Psoas muscle (tissue), 8 donors: Measurements from ENCODE around the gene NAA60. TPM values are rescaled to one million over a fixed set of nuclear protein-coding genes. Genes with fewer than 3 reads are reported as not detected.

Experiments used
- ATAC-seq, 4 donors: fragments of 200-7000 bp; cut with Tn5 transposase; one replicate each; pipeline ENCODE4 v1.9.1; 2020; ENCODE audit warnings: moderate library complexity in 3 of 4, mild to moderate bottlenecking in 2 of 4
- DNase-seq, 2 donors: peaks; one replicate each; pipeline ENCODE4 v3.0.0-alpha.2; 2020
- H3K27ac ChIP-seq: fragments of 200-600 bp; one replicate; pipeline ENCODE4 v1.8.0; 2022
- H3K27me3 ChIP-seq, 3 donors: fragments of 200-600 bp in 1 of 3; one replicate each; pipeline versions ENCODE4 v1.6.1 to v1.8.0; 2013 to 2022; ENCODE audit warnings: low read length in 2 of 3, mild to moderate bottlenecking in 2 of 3, moderate library complexity in 1 of 3; ENCODE audit not compliant: insufficient read depth in 3 of 3
- H3K36me3 ChIP-seq, 2 donors: fragments of 200-600 bp in 1 of 2; one replicate each; pipeline versions ENCODE4 v1.6.1 to v1.8.0; 2013 to 2022; ENCODE audit warnings: low read depth in 1 of 2, mild to moderate bottlenecking in 1 of 2, moderate library complexity in 1 of 2; ENCODE audit not compliant: insufficient read depth in 1 of 2
- H3K4me1 ChIP-seq: fragments of 200-600 bp; one replicate; pipeline ENCODE4 v1.8.0; 2022
- H3K4me3 ChIP-seq: fragments of 200-600 bp; one replicate; pipeline ENCODE4 v1.8.0; 2022; ENCODE audit warnings: mild to moderate bottlenecking
- H3K9me3 ChIP-seq: fragments of 200-600 bp; one replicate; pipeline ENCODE4 v1.8.0; 2022
- WGBS, 3 donors: extraction: QIAGEN DNeasy Blood & Tissue Kit; methylation state at CpG; one replicate each; pipeline versions ENCODE4 v1.1.6 to v1.1.7; 2013; 5-methylcytosine and 5-hydroxymethylcytosine counted together
- intact Hi-C, 2 donors: fragments of 100-400 bp; cut with DNase I; formaldehyde crosslinking; loops; one replicate each; pipeline versions ENCODE4 v1.11.0 to v1.14.2; 2022
- polyA plus RNA-seq, 3 donors: library from polyadenylated mRNA; stranded (reverse); fragments of 200-250 nt; gene quantifications; one replicate each; pipeline ENCODE4 v1.2.3, GENCODE V29; 2013
- total RNA-seq, 4 donors: library from RNA; stranded (reverse); fragmentation: NEBNext Ultra II Directional in 2 of 4; extraction: Animal tissue kit (Norgen Biotek cat#: 25700) in 2 of 4; gene quantifications; one replicate each; pipeline versions ENCODE4 v1.2.1 to v1.2.4, GENCODE V29; 2021 to 2023
- TF ChIP-seq, protein P1 (sequence below): fragments of 200-600 bp; IDR thresholded peaks from one replicate; pipeline ENCODE4 v1.8.0; 2022; ENCODE audit warnings: antibody characterized with exemption
- donor health status: healthy with polysubstance abuse.
- donor health status: DM: no; HTN: no; CAD: no; lungs with moderate emphysema.
- donor health status: Bipolar disorder and iron deficiency.
- donor health status: healthy.
- donor health status: DM: yes; HTN: yes; CAD: no.
- donor health status: DM: no; HTN: no; CAD: no.
- donor health status: DM: no; HTN: no; CAD: no.
- donor health status: DM: yes; HTN: yes; CAD: no.

NAA60 gene
- total and polyA plus RNA-seq, 7 donors: 17.9 to 29.3 (median 20.1) TPM

DNA sequence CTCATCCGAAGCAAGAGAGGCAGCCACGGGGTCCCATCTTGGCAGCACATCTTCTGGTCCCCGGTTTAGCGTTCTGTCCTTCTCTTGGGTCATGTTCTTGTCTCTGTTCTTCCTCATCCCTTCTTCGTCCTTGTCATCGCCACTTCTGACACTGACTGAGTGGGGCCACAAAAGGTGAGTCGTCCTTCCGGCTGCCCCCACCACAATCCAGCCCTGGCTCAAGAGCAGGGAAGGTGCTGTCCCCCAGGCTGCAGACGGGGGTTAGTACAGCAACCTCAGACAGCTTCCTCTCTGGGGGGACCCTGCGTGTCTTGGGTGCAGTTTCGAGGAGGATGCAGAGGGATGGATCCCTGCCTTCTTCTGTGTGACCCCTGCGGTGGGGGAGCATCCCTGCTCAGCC is 21.8 kb downstream of the NAA60 start:
- H3K27ac ChIP-seq: no peak overlapping the region
- H3K4me1 ChIP-seq: peaks cover 70% of the 10 kb centered on the region
- intact Hi-C loops: no loop called here
- ATAC-seq (no peak), DNase-seq (no peak)
- TF ChIP-seq, protein P1, sequence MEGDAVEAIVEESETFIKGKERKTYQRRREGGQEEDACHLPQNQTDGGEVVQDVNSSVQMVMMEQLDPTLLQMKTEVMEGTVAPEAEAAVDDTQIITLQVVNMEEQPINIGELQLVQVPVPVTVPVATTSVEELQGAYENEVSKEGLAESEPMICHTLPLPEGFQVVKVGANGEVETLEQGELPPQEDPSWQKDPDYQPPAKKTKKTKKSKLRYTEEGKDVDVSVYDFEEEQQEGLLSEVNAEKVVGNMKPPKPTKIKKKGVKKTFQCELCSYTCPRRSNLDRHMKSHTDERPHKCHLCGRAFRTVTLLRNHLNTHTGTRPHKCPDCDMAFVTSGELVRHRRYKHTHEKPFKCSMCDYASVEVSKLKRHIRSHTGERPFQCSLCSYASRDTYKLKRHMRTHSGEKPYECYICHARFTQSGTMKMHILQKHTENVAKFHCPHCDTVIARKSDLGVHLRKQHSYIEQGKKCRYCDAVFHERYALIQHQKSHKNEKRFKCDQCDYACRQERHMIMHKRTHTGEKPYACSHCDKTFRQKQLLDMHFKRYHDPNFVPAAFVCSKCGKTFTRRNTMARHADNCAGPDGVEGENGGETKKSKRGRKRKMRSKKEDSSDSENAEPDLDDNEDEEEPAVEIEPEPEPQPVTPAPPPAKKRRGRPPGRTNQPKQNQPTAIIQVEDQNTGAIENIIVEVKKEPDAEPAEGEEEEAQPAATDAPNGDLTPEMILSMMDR: no peak
- no peaks in the 10 kb centered on the region for H3K9me3 ChIP-seq
- H3K36me3 ChIP-seq: peaks cover 0 to 6% of the 10 kb centered on the region in 2 donors
- no peak overlapping the region for H3K4me3 ChIP-seq
- H3K27me3 ChIP-seq: no peaks in the 10 kb centered on the region
- WGBS, 3 donors: 82 to 95% (median 90%) methylated on average over 12 of the region's 12 CpGs

DNA sequence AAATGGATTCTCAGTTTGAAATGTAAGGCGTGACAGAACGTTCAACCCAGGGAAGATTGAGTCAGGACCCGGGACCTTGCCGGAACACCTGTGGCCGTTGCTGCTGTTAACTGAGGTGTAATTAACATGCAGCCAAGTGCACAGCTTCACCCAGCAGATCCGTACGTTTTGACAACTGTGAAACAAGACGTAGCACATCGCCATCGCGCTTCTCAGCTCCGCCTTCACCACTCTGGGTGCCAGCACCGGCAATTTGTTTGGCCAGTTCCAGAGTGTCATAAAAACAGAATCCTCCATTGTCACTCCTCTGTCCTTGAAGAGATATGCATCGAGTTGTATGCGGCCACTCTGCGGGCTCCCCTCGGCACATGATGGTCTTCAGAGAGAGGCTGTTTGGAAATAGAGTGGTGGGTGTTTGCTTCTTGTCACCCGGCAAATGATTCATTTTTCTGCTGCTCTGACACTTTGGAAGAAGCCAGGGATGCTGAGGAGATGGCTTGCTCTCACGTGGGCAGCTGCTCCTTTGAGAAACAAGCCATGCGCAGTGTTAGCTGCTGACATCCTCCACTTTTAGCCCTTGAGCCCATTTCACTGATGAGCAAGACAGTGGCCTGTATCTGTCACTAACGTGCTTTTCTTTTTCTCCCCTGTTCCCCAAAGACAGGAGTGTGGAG is 22.6 kb downstream of the NAA60 start:
- Histone ChIP-seq H3K9me3 (no peaks in the 10 kb centered on the region), H3K4me1 (peaks cover 63% of the 10 kb centered on the region), H3K36me3 (peaks cover 0 to 6% of the 10 kb centered on the region in 2 donors), H3K27me3 (no peaks in the 10 kb centered on the region), H3K4me3 (no peak overlapping the region), H3K27ac (no peak overlapping the region)
- intact Hi-C loops: no loop called here
- 68 to 79% (median 71%) methylated on average over 21 of the region's 21 CpGs for WGBS, 3 donors
- DNase-seq (no peak), ATAC-seq (no peak)
- TF ChIP-seq, protein P1: no peak

DNA sequence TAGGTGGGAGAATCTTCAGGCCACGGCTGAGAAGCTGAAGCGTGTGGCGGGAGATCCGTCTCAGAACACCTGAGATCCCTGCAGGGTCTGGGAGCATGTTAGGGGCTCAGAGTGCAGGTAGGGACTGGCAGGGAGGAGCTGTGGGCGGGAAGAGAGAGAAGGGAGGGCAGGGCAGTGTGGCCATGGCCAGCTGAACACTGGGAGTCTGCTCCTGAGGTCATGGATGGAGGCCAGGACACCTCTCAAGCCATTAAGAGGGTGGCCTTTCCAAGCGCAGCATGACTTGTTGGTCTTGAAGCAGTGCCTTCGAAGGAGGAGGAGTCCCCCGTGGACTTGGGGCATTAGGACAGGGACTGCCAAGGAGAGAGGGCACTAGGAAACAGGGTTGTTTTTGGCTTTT is 23.7 kb downstream of the NAA60 start:
- ATAC-seq (no peak), DNase-seq (no peak)
- TF ChIP-seq, protein P1: no peak
- H3K4me1 ChIP-seq: peaks cover 52% of the 10 kb centered on the region
- no peak overlapping the region for H3K27ac ChIP-seq
- WGBS, 3 donors: 74 to 96% (median 91%) methylated on average over 8 of the region's 8 CpGs
- H3K9me3 ChIP-seq: no peaks in the 10 kb centered on the region
- H3K4me3 ChIP-seq: no peak overlapping the region
- intact Hi-C loops: no loop called here
- no peaks in the 10 kb centered on the region for H3K27me3 ChIP-seq
- H3K36me3 ChIP-seq: peaks cover 0 to 6% of the 10 kb centered on the region in 2 donors

DNA sequence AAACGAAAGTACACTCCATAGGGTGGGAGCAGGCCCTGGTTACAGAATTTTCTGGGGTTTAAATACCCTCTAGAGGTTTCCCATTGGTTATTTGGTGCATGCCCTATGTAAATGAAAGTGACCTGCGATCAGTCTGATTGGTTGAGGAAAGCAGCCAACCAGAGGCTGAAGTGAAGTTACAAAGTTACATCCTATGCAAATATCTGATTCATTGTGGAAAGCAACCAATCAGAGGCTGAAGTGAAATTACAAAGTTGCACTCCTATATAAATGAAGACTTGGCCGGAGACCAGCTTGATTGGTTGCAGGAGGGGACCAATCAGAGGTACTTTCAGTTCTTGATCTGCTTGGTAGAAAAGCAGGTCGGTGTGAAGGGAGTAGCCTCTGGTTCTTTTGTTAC is 24.4 kb downstream of the NAA60 start:
- intact Hi-C loops: no loop called here
- TF ChIP-seq, protein P1: no peak
- DNase-seq: no peak
- Histone ChIP-seq H3K27me3 (no peaks in the 10 kb centered on the region), H3K4me3 (no peak overlapping the region), H3K9me3 (no peaks in the 10 kb centered on the region), H3K36me3 (peaks cover 0 to 6% of the 10 kb centered on the region in 2 donors), H3K4me1 (peaks cover 44% of the 10 kb centered on the region), H3K27ac (no peak overlapping the region)
- no peak for ATAC-seq
- 75 to 81% (median 77%) methylated on average over 4 of the region's 4 CpGs for WGBS, 3 donors

DNA sequence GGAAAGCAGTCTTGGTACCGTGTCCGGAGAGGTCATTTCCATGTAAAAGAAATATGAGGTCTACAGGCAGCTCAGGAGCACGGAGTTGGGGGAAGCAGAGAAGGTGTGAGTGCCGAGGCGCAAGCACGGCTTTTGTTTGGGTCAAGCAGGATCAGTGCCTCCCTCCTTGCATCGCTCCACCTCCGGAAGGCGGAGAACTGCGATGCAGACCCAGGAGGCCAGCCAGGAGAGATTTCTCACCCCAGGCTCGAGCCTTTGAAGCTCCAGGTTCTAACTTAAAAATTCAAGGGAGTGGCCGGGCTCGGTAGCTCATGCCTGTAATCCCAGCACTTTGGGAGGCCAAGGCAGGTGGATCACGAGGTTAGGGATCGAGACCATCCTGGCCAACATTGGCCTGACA is 25.0 kb downstream of the NAA60 start:
- intact Hi-C loops: no loop called here
- H3K27ac ChIP-seq: no peak overlapping the region
- peaks cover 44% of the 10 kb centered on the region for H3K4me1 ChIP-seq
- no peak for DNase-seq
- TF ChIP-seq, protein P1: no peak
- H3K4me3 ChIP-seq: no peak overlapping the region
- ATAC-seq: no peak
- no peaks in the 10 kb centered on the region for H3K9me3 ChIP-seq
- no peaks in the 10 kb centered on the region for H3K27me3 ChIP-seq
- 48 to 62% (median 58%) methylated on average over 15 of the region's 15 CpGs for WGBS, 3 donors
- peaks cover 0 to 6% of the 10 kb centered on the region in 2 donors for H3K36me3 ChIP-seq
